HG03025 (cell line): ENCODE data around the gene TSPAN5.

Experiments used
- ATAC-seq: cut with Tn5 transposase; IDR thresholded peaks from one replicate; pipeline ENCODE4 v1.9.1; 2021; ENCODE audit warnings: mild to moderate bottlenecking, moderate library complexity; ENCODE audit not compliant: unreplicated experiment, low FRiP score

The TSPAN5 gene

DNA sequence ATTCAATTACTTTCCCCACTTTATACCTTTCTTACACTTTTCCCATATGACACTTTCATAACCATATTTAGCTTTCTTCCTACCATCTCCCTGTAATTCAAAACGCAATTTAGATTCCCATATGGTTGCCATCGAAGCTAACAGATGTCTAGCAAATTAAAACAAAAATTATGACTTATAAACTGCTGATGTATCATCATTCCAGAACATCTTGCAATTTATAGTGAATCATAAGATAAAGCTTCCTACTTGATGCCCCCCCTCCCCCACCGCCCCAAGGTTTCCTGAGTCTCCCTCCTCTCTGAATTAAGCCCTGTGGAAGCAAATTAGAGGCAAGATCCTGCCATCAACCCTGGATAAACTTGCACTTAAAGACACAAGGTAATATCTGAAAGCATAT, 5.4 kb downstream of the TSPAN5 start:
- no peak for ATAC-seq

DNA sequence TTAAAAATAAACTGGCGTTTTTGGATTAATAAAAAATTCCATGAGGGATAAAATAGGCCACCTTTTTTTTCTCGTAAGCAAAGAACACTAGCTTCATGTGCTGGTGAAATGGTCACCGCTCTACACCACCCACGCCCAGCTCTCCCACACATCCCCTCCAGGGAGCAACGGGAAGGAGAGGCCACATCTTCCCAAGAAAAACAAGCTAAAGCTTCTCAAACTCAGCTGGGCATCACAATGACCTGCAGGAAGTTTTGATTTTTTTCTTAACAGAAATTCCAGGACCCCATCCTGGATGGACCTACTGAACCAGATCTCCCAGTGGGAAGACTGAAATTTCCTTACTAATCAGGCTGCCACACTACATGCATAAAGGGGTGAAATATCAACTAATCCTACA, 9.8 kb downstream of the TSPAN5 start:
- no peak for ATAC-seq

DNA sequence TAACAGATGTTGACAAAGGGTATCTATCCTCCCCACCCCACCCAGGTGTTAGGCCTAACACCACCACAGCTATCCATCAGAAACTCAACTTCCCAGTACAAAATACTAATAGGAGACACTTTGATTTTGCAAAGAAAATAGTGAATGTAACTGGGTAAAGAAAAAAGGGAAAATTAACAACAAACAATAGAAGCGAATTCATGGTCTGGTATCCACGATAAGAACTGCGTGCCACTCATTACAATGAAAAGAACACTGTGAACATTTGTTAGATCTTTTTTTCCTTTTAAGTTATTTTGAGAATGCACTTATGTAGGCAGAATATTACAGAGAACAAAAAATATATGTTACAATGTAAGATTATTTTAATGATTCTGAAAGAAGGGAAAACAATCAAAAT, 12.0 kb downstream of the TSPAN5 start:
- ATAC-seq: no peak

DNA sequence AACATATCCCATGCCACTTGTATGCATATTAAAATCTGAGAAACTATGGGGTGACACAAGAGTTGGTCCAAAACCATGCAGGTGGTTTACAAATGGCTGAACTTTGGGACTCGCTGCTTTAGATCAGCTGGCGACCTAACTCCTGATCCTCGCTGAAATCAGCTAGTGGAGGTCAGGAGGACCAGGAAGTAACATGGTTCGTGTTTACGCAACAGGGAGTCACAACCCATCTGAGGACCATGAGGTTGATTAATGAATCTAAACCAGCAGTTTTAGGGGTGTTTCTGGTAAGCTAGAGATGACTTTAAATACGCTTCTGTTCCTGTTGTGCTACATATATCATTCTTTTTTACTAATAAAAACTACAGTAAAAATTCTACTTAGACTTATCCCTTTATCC, 12.9 kb downstream of the TSPAN5 start:
- ATAC-seq: no peak

DNA sequence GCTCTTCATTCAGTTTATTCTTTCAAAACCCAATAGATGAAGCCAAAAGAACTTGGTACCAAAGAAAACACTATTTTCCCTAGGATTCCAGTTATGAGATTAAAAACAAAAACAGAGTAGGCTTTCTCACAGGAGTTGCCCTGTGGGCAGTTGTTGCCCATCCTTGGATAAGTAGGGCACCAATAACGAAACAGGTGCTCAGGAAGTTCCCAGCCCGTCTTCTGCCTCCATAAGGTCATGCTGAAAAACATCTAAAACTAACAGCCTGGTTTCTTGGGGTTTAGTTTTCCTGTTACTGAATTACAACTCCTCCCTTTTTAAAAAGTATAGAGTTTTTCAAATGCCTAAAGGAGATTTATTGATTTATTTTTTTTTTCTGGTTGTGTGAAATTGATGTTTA, 14.7 kb downstream of the TSPAN5 start:
- ATAC-seq: no peak

DNA sequence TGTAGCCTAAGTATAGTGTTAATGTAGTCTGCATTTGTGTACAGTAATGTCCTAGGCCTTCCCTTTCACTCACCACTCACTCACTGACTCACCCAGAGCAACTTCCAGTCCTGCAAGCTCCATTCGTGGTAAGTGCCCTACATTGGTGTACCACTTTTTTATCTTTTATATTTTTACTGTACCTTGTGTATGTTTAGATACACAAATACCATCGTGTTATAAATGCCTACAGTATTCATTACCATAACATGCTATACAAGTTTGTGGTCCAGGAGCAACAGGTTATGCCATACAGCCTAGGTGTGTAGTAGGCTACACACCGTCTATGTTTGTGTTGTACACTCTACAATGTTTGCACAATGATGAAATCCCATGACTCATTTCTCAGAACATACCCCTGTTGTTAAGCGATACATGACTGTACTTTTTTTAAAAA, 15.4 kb downstream of the TSPAN5 start:
- no peak for ATAC-seq

DNA sequence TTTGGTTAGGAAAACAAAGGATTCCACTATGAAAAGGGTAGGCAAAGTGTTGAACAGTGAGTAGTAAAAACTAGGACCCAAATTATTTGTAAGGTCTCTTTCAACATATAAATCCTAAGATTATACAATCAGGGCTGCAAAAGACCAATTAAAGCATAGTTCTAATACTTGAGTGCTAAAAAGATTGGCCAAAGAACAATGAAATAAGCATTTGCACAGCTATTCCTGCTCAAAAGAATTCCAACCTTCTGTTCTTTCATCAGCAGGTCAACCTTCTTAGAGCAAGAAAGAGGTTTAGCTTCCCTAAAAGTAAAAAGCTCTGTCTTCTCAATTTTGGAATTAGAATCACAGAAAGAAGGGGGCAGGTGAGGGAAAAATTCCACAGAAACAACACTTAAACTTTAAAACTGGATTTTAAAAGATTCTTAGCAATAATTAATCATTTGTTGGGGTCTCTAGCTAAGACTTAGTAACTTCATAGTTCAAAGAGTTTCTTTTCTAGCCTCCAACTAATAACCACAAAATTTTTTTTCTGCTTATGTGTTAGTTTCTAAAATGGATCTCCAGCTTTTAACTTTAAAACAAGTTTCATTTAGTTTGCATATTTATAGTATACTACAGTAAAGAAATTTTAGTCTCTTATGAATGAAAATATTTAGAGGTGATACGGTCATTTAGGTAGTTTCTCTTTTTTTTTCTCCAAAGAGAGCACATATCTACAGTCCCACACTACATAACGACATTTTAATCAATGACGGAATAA, 16.3 kb downstream of the TSPAN5 start:
- no peak for ATAC-seq

DNA sequence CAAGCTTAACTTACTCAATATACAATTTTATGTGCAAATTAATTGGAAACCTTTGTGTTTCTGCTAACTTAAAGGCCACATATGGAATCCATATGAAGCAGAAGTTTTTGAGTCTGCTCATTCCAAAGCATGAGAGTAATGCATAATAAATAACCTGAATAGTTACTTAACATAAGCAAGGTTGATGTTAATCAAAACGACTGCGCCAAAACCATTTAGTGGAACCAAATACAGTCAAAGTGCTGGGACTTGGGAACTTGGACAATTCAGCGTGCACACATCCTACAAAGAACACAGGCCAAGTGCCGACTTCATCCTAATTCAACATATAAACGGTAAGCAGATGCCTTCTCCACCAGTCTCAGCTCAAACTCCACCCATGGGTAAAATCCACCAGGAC, 17.0 kb downstream of the TSPAN5 start:
- no peak for ATAC-seq

DNA sequence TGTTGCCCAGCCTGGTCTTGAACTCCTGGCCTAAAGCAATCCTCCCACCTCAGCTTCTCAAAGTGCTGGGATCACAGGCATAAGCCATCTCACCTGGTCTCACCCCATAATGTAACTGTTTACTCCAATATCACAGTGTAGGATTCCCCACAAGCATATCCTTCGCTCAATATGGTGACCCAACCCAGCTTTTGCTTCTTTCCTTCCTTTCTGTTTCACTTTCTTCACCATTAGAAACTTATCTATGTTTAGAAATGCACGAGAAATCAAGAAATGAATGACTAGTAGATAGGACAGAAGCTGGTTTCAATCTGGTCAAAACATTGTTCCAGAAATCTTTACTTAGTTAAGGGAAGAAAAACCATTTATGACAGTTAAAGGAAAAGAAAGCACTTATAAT, 18.9 kb downstream of the TSPAN5 start:
- ATAC-seq: no peak

DNA sequence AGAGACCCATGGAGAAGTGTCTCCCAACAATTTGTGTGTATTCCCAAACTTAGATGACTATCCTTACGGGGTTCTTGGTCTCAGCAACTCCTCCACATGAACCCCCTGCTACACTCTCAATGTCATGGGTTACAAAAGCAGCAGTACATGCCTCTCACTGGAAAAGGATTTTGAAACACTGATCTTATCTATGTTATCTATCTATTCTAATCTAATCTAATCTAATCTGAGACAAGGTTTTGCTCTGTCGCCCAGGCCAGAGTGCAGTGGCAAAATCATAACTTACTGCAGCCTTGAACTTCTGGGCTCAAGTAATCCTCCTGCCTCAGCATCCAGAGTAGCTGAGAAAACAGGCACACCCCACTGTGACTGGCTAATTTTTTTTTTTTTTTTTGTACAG, 19.3 kb downstream of the TSPAN5 start:
- ATAC-seq: no peak

DNA sequence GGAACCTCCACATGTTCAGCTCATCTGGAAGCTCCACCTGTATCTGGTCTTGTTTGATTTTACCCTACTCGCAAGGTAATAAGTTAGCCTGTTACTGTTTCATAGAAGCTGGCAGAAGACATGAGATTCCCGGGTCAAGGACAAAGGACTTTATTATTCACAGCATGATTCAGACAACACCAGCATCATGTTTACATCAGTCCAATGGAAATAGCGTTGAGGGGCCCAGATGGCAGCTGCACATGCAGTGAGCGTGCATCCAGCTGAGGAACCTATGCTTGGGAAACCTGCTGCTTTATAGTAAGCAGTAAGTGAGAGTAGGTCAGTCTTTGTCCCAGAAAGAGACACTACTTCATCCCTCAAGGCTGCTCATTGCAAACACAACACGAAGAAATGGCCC, 19.8 kb downstream of the TSPAN5 start:
- ATAC-seq: no peak

DNA sequence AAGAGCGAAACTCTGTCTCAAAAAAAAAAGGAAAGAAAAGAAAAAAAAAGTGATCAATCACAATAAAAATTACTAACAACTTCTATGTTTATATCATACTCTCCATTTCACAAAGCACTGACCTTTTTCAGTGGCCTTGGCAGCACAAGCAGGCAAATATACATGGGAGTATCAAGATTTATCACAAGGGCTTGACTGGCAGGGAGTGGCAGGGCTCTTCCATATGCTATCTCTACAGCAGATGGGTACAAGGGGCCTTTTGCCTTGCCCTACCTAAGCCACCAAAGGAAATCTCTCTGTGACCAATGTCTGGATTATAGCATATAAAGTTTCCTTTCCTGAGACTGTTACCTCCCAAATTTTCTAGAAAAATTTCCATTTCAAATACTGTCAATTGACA, 24.4 kb downstream of the TSPAN5 start:
- ATAC-seq: no peak

DNA sequence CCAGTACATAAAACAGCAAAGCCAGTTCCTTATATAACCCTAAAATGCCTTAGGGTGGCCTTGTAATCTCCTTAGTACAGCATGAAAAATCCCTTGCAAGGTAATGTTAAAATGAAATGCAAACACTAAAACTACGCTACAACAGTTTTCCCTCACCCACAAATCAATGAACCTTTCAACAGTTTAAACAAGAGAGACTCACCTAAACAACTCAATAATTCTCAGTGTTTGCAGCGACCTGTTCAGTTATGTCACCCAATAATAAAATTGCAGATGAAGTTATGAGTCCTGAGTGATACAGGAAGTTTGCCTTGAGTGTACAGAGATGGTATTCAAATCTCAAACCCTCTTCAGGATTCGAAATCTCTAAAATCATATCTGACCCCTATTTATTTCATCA, 25.3 kb downstream of the TSPAN5 start:
- ATAC-seq: no peak

DNA sequence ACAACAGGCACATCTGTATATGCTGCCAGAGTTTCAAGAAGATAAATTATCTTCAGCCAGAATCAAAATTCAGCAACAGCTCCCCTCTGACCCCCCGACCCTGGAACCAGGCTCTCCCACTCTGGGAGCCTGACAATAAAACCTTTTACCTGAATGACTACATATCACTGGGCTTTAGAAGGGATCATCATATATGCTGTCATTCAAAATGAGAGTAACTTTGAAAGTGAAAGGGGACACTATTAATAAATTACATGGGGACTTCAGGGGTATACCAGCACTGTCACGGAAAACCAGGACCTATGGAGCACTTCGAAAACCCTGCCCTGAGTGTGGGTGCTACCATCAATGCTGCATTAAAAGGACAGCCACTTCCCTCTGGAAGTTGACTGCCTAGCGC, 26.2 kb downstream of the TSPAN5 start:
- ATAC-seq: no peak

DNA sequence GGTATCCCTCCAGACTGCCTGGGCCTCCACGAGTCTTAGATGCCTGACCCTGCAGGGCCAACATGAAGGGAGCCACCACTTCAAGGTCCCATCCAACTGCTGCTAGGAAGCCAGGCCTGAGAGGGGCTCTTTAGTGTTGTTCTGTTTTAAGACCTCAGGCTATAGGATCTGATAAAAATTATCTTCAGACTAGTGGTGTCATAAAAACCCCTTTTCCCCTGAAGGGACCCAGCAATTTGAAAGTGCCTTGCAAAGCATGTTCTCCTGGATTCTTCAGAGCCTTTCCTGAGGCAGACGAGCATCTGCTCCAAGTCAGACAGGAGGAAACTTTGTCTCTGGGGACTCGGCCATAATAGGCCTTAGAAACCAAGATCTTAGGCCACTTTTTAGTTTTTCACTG, 26.9 kb downstream of the TSPAN5 start:
- ATAC-seq: no peak

DNA sequence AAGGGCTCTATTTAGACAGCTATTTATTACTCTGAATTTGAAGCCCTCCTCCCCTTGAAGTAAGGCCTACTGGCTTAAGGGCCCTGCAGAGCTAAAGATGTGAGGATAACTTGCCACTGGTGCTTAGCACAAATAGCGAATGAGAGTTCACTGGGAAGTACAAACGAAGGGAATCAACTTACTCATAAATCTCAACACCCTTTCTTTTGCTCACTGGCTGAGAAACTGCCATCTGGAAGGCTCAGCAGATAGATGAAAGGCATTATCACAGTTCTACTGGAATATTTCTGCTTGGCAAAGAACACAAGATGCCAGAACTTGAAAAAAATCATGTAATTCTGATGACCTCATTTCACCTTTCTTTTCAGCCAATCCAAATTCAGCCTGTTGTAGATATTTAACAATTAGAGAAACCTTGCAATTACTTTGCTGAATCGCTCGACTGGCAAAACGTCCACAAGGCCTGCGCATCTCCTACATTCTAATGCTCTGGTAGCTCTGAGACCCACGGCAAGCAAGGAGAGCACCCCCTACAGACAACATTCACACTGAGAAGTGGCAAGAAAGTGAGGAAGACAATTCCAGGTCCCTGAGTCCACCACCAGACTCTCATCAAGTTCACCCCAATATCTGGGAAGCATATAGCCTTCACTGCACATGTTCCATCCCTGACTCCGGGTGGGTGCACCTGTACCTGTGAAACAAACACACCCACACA, 27.5 kb downstream of the TSPAN5 start:
- ATAC-seq: no peak

DNA sequence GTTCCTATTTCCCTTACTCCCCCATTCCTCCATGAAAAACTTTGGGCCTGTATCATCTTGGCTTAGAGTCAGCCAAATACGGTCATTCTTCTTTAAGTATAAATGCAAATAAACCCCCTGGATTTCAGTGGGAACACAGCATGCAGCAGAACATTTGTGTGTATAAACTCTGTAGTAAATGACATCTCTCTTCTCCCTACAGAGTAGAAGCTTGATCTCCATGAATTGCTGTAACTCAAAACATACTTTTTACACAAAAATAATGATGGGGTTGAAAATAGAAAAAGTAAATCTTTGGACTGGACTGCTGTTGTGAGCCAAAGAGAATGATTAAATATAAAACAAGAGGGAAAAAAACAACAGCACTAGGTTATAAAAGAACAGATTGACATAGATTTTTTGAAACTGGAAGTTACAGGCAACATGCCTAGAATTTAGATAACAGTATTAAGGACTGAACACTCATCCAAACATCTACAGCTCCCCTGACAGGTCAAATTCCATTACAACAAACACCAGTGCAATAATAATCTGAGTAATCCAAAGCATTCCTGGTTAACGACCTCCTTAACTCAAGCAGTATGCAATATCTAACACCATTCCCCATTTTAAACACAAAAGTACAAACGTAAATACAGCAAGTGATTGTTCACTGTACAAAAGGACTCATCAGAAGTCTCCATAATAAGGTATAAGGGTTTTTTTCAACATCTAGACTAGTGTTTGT, 30.7 kb downstream of the TSPAN5 start:
- ATAC-seq: no peak

DNA sequence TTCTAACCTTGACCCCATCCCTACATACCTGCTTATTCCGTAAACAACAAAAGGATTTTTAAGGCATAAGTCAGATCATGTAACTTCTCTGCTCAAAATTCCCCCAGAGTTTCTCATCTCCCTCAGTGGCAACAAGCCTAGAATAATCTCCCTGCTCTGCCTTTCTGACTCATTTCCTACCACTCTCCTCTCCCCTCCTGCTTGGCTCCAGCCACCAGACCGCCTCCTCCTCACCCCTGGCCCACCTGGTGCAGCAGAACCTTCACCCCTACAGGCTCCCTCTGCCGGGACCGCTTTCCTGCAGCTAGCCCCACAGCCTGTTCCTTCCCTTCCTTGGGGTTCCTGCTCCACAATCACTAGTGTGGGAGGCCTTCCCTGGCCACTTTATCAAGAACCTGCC, 32.1 kb downstream of the TSPAN5 start:
- ATAC-seq: no peak

DNA sequence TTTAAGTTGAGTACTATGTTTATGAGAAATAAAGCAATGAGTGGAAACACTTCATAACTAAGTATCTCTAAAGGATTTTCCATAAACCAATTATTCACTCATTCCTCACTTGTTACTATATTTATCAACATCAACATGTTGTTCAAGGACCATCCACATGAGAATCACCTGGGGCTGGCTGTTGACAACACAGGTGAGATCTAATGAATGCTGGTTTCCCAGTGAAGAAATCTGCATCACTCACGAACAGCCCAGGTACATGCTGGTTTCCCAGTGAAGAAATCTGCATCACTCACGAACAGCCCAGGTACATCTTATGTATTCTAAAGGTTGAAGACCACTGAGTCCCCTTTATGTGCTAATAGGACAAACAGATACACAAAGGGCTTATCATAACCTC, 32.5 kb downstream of the TSPAN5 start:
- no peak for ATAC-seq

DNA sequence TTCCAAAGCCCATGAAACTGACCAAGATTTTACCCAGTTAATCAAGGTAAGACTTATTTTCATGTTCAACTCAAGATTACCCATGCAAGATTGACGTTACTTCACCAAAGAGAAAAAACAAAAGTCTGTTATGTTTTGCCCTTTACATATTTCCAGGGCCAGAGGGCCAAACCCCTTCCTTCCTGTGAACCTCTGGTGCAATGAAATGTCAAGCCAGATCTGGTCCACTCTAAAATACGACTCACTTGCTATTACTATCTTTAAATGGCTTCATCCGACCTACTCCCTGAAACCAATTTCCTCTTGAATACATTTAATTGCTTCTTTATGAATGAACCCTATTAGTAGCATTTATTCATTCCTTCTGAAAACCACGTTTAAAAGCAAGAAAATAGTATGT, 33.0 kb downstream of the TSPAN5 start:
- ATAC-seq: no peak

DNA sequence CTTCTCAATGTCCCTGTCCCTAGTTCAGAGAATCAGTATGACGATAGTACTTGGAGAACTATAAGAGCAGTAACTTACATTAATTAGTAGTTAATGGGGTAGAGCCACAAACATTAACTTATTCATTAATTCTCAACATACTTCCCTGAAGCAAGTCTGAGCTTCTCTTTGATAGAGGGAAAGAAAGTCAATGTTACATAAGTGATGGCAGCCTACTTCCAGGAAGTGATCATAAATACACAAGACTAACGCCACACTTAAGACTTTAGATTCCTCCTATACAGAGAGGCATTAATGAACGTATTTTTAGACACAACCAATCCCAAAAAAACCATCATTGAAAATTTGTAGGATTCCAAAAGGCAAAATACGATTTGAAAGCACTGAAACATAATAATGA, 33.8 kb downstream of the TSPAN5 start:
- no peak for ATAC-seq

DNA sequence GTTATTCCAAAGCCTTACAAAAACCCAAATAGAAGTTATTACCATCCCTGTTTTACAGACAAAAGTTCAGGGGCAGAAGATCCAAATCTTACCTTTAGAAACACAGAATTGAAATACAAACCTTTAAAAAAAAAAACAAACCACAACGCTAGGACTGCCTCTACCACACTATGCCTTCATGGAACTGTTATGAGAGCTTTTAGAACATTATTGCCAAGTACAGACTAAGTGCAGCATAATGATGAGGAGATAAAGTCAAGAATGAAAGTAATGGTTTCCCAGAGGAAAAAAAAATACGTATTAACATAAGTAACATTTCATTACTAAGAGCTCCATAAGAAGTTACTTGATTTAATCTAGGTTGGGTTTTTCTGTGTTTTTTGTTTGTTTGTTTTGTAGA, 34.3 kb downstream of the TSPAN5 start:
- no peak for ATAC-seq
